Transverse colon (tissue), 4 donors: ENCODE data around the gene WDR87. TPM values are rescaled to one million over a fixed set of nuclear protein-coding genes. Genes with fewer than 3 reads are reported as not detected.
"Not testable (repeated sequence)": the region's sequence is repeated elsewhere in the genome, so short reads cannot be mapped to it uniquely, and the experiment has no call there.

Experiments
- DNase-seq: peaks from one replicate; pipeline ENCODE4 v3.0.0-alpha.2; 2019
- H3K27ac ChIP-seq, 4 donors: fragments of 200-600 bp; sonication (generic); 2 replicates each; pipeline ENCODE4 v1.5.1; 2016 to 2018; ENCODE audit warnings: inconsistent platforms in 4 of 4
- H3K27me3 ChIP-seq: fragments of 200-600 bp; sonication (generic); 2 replicates; pipeline ENCODE4 v1.5.1; 2017; ENCODE audit warnings: inconsistent platforms
- H3K36me3 ChIP-seq, 4 donors: fragments of 200-600 bp; sonication (generic); 2 replicates each; pipeline ENCODE4 v1.5.1; 2017 to 2019; ENCODE audit warnings: inconsistent platforms in 4 of 4
- H3K4me1 ChIP-seq, 4 donors: fragments of 200-600 bp; sonication (generic); 2 replicates each; pipeline ENCODE4 v1.5.1; 2017 to 2020; ENCODE audit warnings: inconsistent platforms in 4 of 4
- H3K4me3 ChIP-seq, 4 donors: fragments of 200-600 bp; sonication (generic); 1 replicate in 1 of 4; 2 replicates in 3 of 4; pipeline versions ENCODE4 v1.5.1 to v1.6.1; 2017 to 2019; ENCODE audit warnings: inconsistent platforms in 4 of 4
- H3K9me3 ChIP-seq, 2 donors: fragments of 200-600 bp; sonication (generic); 2 replicates each; pipeline ENCODE4 v1.5.1; 2017 to 2019; ENCODE audit warnings: inconsistent platforms in 2 of 2
- EP300 ChIP-seq: sonication (generic); formaldehyde crosslinking; IDR thresholded peaks from one replicate; pipeline ENCODE4 v1.6.1; 2017; ENCODE audit warnings: antibody characterized with exemption, low read depth
- POLR2A ChIP-seq: fragments of 450-650 bp; IDR thresholded peaks from one replicate; pipeline ENCODE4 v1.6.1; 2016; ENCODE audit warnings: antibody characterized with exemption, mild to moderate bottlenecking, moderate library complexity
- POLR2AphosphoS5 ChIP-seq, 3 donors: sonication (generic); formaldehyde crosslinking; IDR thresholded peaks; one replicate each; pipeline ENCODE4 v1.6.1; 2016; ENCODE audit warnings: antibody characterized with exemption in 3 of 3
- WGBS, 2 donors: methylation state at CpG; one replicate each; pipeline ENCODE4 v1.1.5; 2018; ENCODE audit warnings: low coverage in 1 of 2; 5-methylcytosine and 5-hydroxymethylcytosine counted together
- in situ Hi-C, 4 donors: fragments of 200-750 bp; cut with MboI; loops; one replicate each; pipeline versions ENCODE4 v1.15.0 to v1.15.1; 2017; ENCODE audit warnings: low sequenced_read_pairs in 3 of 4, low pct_ligation_motif_present in 1 of 4, low pct_unique_long_range_greater_than_20kb in 1 of 4
- intact Hi-C: fragments of 100-400 bp; cut with DNase I; formaldehyde crosslinking; loops from one replicate; pipeline ENCODE4 v1.15.1; 2023; ENCODE audit warnings: low total_unique reads
- total RNA-seq, 4 donors: library from RNA; depleted of rRNA; stranded (reverse); fragments of >200 nt; gene quantifications; one replicate each; pipeline ENCODE4 v1.1.0, GENCODE V29; 2016
- TF ChIP-seq, protein P1 (sequence below), 5 experiments: fragments of 200-600 bp in 3 of 5; fragments of 450-650 bp in 2 of 5; sonication (generic) in 3 of 5; IDR thresholded peaks; 1 replicate in 2 of 5; 2 replicates in 3 of 5; pipeline ENCODE4 v1.5.1; 2016 to 2017; ENCODE audit warnings: antibody characterized with exemption in 5 of 5, inconsistent platforms in 3 of 5, mild to moderate bottlenecking in 2 of 5, moderate library complexity in 1 of 5

WDR87 gene
- total RNA-seq, 4 donors from 2014 or later = not detected

- no peaks in the 10 kb centered on the region for H3K9me3 ChIP-seq
- no peak for TF ChIP-seq POLR2AphosphoS5 (IDR thresholded peaks at IDR 0.05)
- no peak for TF ChIP-seq EP300
- no peak for TF ChIP-seq POLR2A
- TF ChIP-seq, protein P1, sequence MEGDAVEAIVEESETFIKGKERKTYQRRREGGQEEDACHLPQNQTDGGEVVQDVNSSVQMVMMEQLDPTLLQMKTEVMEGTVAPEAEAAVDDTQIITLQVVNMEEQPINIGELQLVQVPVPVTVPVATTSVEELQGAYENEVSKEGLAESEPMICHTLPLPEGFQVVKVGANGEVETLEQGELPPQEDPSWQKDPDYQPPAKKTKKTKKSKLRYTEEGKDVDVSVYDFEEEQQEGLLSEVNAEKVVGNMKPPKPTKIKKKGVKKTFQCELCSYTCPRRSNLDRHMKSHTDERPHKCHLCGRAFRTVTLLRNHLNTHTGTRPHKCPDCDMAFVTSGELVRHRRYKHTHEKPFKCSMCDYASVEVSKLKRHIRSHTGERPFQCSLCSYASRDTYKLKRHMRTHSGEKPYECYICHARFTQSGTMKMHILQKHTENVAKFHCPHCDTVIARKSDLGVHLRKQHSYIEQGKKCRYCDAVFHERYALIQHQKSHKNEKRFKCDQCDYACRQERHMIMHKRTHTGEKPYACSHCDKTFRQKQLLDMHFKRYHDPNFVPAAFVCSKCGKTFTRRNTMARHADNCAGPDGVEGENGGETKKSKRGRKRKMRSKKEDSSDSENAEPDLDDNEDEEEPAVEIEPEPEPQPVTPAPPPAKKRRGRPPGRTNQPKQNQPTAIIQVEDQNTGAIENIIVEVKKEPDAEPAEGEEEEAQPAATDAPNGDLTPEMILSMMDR (IDR thresholded peaks at IDR 0.05) = no peak
- WGBS, 2 donors = 31 to 50% methylated on average over 2 to 3 of the region's 3 CpGs
- DNase-seq = no peak
- no peaks in the 10 kb centered on the region for H3K4me1 ChIP-seq
- H3K27ac ChIP-seq = no peak overlapping the region
- in situ Hi-C loops = loop anchor here in 2 of 4 donors (25.0 kb wide), 4 partner anchors 213 to 463 kb away; partner anchors contain the start of genes CATSPERG (in 1 of the 2) and DPF1 (in 1 of the 2)
- no peaks in the 10 kb centered on the region for H3K27me3 ChIP-seq
- intact Hi-C loops = no loop called here
- no peak overlapping the region for H3K4me3 ChIP-seq
- no peaks in the 10 kb centered on the region for H3K36me3 ChIP-seq
Observed at GRCh38 chr19:37874784-37875183, 31.6 kb downstream of the WDR87 start.

GRCh38 chr19:37872383-37872782, 34.0 kb downstream of the WDR87 start:
- intact Hi-C loops (no loop called here), in situ Hi-C loops (no loop called here)
- Histone ChIP-seq H3K9me3 (no peaks in the 10 kb centered on the region), H3K36me3 (no peaks in the 10 kb centered on the region), H3K4me3 (no peak overlapping the region), H3K4me1 (no peaks in the 10 kb centered on the region), H3K27ac (no peak overlapping the region), H3K27me3 (no peaks in the 10 kb centered on the region)
- 78 to 82% methylated on average over 5 of the region's 5 CpGs for WGBS, 2 donors
- TF ChIP-seq, protein P1 (IDR thresholded peaks at IDR 0.05) = no peak
- TF ChIP-seq POLR2AphosphoS5 (IDR thresholded peaks at IDR 0.05) (no peak), EP300 (no peak), POLR2A (no peak)
- DNase-seq = no peak

DNA sequence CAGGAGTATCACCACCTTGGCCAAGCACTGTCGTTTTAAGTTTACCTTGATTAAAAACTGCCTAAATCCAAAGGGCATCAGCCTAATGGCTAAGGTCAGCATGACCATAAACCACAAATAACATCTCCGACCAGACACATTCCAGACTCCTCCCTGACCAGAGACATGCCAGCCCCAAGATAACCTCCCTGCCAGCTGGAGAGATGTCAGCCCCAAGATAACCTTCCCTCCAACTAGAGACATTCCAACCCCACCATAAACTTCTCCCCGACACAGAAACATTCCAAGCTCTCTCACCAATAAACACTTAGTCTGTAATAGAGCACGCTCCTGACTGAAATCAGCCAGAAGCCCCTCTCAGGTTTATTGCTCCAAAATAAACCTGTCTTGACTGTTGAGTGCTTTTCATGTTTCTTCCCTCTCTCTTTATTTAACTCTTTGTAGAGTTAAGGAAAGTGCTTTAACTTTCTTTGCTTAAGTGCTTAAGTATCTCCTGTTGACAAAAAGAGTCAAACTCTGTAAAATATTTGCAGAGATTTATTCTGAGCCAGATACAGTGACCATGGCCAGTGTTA, 36.5 kb downstream of the WDR87 start:
- no peak overlapping the region for H3K27ac ChIP-seq
- H3K36me3 ChIP-seq = no peaks in the 10 kb centered on the region
- intact Hi-C loops = no loop called here
- no peak for DNase-seq
- in situ Hi-C loops = no loop called here
- no peaks in the 10 kb centered on the region for H3K9me3 ChIP-seq
- 50 to 80% methylated on average over 3 to 4 of the region's 4 CpGs for WGBS, 2 donors
- H3K4me3 ChIP-seq = no peak overlapping the region
- H3K4me1 ChIP-seq = no peaks in the 10 kb centered on the region
- TF ChIP-seq EP300 (no peak), POLR2A (no peak), POLR2AphosphoS5 (IDR thresholded peaks at IDR 0.05) (no peak)
- TF ChIP-seq, protein P1 (IDR thresholded peaks at IDR 0.05) = no peak
- H3K27me3 ChIP-seq = no peaks in the 10 kb centered on the region

DNA sequence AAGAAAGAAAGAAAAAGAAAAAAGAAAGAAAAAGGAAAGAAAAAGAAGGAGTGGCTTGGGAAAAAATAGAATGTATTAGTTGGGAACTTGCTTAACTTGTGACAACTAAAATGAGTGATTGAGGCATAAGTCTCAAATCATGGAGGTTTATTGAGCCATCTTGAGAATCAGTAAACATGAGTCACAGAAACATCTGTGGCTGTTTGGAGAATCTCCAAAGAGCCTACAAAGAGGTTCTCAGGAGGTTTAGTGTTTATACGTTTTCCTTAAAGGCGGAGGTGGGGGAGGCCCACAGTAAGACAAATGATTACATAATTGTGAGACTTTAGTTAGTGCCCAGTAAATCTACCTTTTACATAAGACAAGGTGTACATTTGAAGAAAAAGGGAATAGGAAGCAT, 38.6 kb downstream of the WDR87 start:
- no peaks in the 10 kb centered on the region for H3K9me3 ChIP-seq
- WGBS, 2 donors = 17 to 29% methylated on average over 2 of the region's 2 CpGs
- H3K27me3 ChIP-seq = no peaks in the 10 kb centered on the region
- in situ Hi-C loops (no loop called here), intact Hi-C loops (no loop called here)
- H3K4me3 ChIP-seq = no peak overlapping the region
- H3K27ac ChIP-seq = no peak overlapping the region
- no peak for DNase-seq
- no peaks in the 10 kb centered on the region for H3K4me1 ChIP-seq
- H3K36me3 ChIP-seq = no peaks in the 10 kb centered on the region
- no peak for TF ChIP-seq POLR2A
- TF ChIP-seq POLR2AphosphoS5 (IDR thresholded peaks at IDR 0.05) = peak in 2 of 3 donors; percentile 11 to 26

- intact Hi-C loops, H3K4me3 ChIP-seq, H3K9me3 ChIP-seq, DNase-seq, in situ Hi-C loops, H3K27ac ChIP-seq, H3K27me3 ChIP-seq, H3K4me1 ChIP-seq, H3K36me3 ChIP-seq: not testable (repeated sequence)
- WGBS, 2 donors = 69 to 70% methylated on average over 2 to 8 of the region's 9 CpGs
Observed at GRCh38 chr19:37865930-37866329, 40.5 kb downstream of the WDR87 start.
